ENCODE results near the gene FASN. TPM values are rescaled to one million over a fixed set of nuclear protein-coding genes. Genes with fewer than 3 reads are reported as not detected.

Gene FASN
- total RNA-seq, 1 experiment from 2014 or later: 433 TPM

DNA sequence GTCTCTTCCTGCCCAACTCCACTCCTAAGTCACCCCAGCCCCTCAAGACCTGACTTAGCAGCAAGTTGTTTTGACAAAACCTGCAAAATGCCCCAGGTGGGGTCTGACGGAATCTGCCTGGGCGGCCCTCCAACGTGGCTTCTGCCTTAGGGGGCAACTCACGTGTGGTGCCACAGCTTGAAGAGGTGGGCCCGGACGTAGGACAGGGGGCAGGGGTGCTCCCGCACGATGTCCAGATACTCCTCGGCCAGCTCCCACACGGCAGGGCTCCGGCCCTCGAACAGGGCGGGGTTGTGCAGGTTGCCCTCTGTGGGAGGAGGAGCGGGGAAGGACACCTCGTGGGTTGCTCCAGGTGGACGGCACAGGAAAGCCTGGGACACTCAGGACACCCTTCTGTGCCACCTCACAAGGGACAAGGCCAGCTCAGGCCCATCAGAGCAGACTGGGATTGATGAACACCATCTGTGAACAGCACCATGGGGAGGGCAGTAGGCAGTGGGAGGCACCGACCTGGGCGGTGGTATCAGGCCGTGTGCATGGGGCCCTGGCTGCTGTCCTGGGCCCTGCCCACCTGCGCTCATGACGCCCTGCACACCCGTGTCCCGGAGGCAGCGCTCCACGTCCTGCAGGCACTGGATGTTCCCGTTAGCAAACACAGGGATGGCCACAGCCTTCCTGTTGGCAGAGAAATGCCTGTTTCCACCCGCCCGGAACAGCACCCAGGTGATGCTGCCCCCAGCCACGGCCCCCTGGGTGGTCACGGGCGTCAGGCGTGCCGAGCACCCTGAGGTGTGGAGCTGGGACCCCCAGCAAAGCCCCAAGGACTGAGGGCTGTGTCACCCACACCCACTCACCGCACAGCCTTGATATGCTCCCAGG, 36.8 kb downstream of the FASN start:
- Histone ChIP-seq H3K9me3 (ENCODE audit: control insufficient read depth, low read depth, low read length) (no peaks in the 10 kb centered on the region), H3K4me2 (ENCODE audit: insufficient read depth, insufficient read length, low read length) (no peak overlapping the region), H2AK5ac (ENCODE audit: insufficient read length, low read length) (no peak overlapping the region), H3K27ac (ENCODE audit: insufficient read length, low read depth, low read length) (no peak overlapping the region), H4K91ac (ENCODE audit: insufficient read length, low read depth, low read length) (no peak overlapping the region), H4K8ac (replicated peaks; ENCODE audit: insufficient read length, low read depth, low read length) (no peak overlapping the region), H2BK12ac (ENCODE audit: insufficient read length, low read depth, low read length) (no peak overlapping the region), H3K56ac (ENCODE audit: insufficient read length, low read depth, low read length) (no peak overlapping the region), H2BK120ac (ENCODE audit: low read depth, low read length, poor library complexity, severe bottlenecking) (no peak overlapping the region), H3K79me2 (ENCODE audit: insufficient read depth, low read length) (no peaks in the 10 kb centered on the region), H2BK15ac (ENCODE audit: low read depth, low read length) (no peak overlapping the region), H4K20me1 (ENCODE audit: control insufficient read depth, insufficient read depth, insufficient read length) (no peaks in the 10 kb centered on the region), H3K14ac (ENCODE audit: insufficient read depth, low read length) (no peak overlapping the region), H2AFZ (ENCODE audit: low read length) (no peak overlapping the region), H3K79me1 (ENCODE audit: insufficient read depth, low read depth, low read length, poor library complexity, severe bottlenecking) (no peaks in the 10 kb centered on the region), H3K4ac (ENCODE audit: low read depth, low read length) (no peak overlapping the region), H3T11ph (ENCODE audit: low read length) (no peak overlapping the region), H3K23me2 (ENCODE audit: insufficient read length, low read depth, low read length, poor library complexity, severe bottlenecking) (peaks cover 15% of the 10 kb centered on the region), H3K23ac (ENCODE audit: insufficient read length, low read depth, low read length) (no peak overlapping the region), H3K4me1 (ENCODE audit: insufficient read depth, low read length) (no peaks in the 10 kb centered on the region), H3K18ac (ENCODE audit: insufficient read length, low read depth, low read length) (no peak overlapping the region), H3K9ac (ENCODE audit: extremely low read depth, insufficient read length, low read length) (no peak overlapping the region), H2BK5ac (ENCODE audit: insufficient read length, low read length) (no peak overlapping the region), H3K27me3 (ENCODE audit: insufficient read depth, low read length) (no peaks in the 10 kb centered on the region), H2BK20ac (ENCODE audit: low read depth, low read length, poor library complexity, severe bottlenecking) (no peak overlapping the region), H4K5ac (ENCODE audit: insufficient read length, low read depth, low read length) (no peak overlapping the region)
- Mint-ChIP-seq H3K4me1 (peaks cover 2 to 3% of the 10 kb centered on the region in 2 experiments), H3K27me3 (ENCODE audit: low read depth) (peaks cover 2% of the 10 kb centered on the region; the same call in 1 of the 2 replicates), H3K4me3 (no peak overlapping the region; a peak in 1 of 5 replicates), H3K36me3 (ENCODE audit: insufficient read depth in 1 of 3, low read depth in 3 of 3) (peaks cover 4 to 28% (median 28%) of the 10 kb centered on the region in 3 experiments), H3K9me3 (no peaks in the 10 kb centered on the region; a peak in 1 of 5 replicates), H3K27ac (no peak overlapping the region)
- no peak for DNase-seq
- no CpG with 5 or more reads among the region's 34 CpGs for WGBS (ENCODE audit: extremely low coverage, insufficient read length, low lambda C conversion rate)
- TF ChIP-seq CTCF (conservative IDR thresholded peaks at IDR 0.05): no peak

Data from H9 (cell line).